NCI-H460 (cell line): ENCODE measurements around the gene CFAP74. TPM values are rescaled to one million over a fixed set of nuclear protein-coding genes. Genes with fewer than 3 reads are reported as not detected.
"Not testable (repeated sequence)": the region's sequence is repeated elsewhere in the genome, so short reads cannot be mapped to it uniquely, and the experiment has no call there.

ENCODE experiments used
- DNase-seq: peaks from one replicate; pipeline ENCODE4 v3.0.0-alpha.2; 2016; ENCODE audit warnings: low read depth; ENCODE audit errors: extremely low read depth
- total RNA-seq: library from RNA; depleted of rRNA; stranded (reverse); fragments of >200 nt; shearing (Covaris generic); gene quantifications from 2 replicates; pipeline ENCODE4 v1.2.3, GENCODE V29; 2014

Gene CFAP74
- total RNA-seq, 1 experiment from 2014 or later: not detected

- no peak for DNase-seq
These were observed 65.4 kb downstream of the CFAP74 start for GRCh38 chr1:1938276-1938573.

GRCh38 chr1:1937549-1938275, 65.9 kb downstream of the CFAP74 start:
- no peak for DNase-seq

GRCh38 chr1:1937061-1937460, 66.5 kb downstream of the CFAP74 start:
- DNase-seq: no peak

- not testable (repeated sequence) for DNase-seq
These were observed 68.7 kb downstream of the CFAP74 start for GRCh38 chr1:1934848-1935247.

- DNase-seq: no peak
These were observed 73.7 kb downstream of the CFAP74 start for GRCh38 chr1:1929639-1930545.

GRCh38 chr1:1929102-1929638, 74.4 kb downstream of the CFAP74 start:
- no peak for DNase-seq

GRCh38 chr1:1928231-1929101, 75.1 kb downstream of the CFAP74 start:
- DNase-seq: no peak

GRCh38 chr1:1927751-1928150, 75.8 kb downstream of the CFAP74 start:
- no peak for DNase-seq

GRCh38 chr1:1926886-1927660, 76.5 kb downstream of the CFAP74 start:
- no peak for DNase-seq

GRCh38 chr1:1926346-1926811, 77.2 kb downstream of the CFAP74 start:
- no peak for DNase-seq

GRCh38 chr1:1925437-1926345, 77.9 kb downstream of the CFAP74 start:
- no peak for DNase-seq

- DNase-seq: no peak
These were observed 78.7 kb downstream of the CFAP74 start for GRCh38 chr1:1924849-1925248.

GRCh38 chr1:1924386-1924785, 79.2 kb downstream of the CFAP74 start:
- no peak for DNase-seq

- no peak for DNase-seq
These were observed 80.4 kb downstream of the CFAP74 start for GRCh38 chr1:1922956-1923833.

GRCh38 chr1:1922702-1922955, 81.0 kb downstream of the CFAP74 start:
- no peak for DNase-seq

- DNase-seq: no peak
These were observed 81.5 kb downstream of the CFAP74 start for GRCh38 chr1:1921901-1922701.

GRCh38 chr1:1921459-1921862, 82.1 kb downstream of the CFAP74 start:
- no peak for DNase-seq
